IgD-negative memory B cell (primary cell): ENCODE results near the gene MYH9. TPM values are rescaled to one million over a fixed set of nuclear protein-coding genes. Genes with fewer than 3 reads are reported as not detected.

Source experiments
- H3K27ac Mint-ChIP-seq, 3 donors: one replicate each; pipeline ENCODE4 v1.8.0; 2020 to 2022; ENCODE audit warnings: mild to moderate bottlenecking in 3 of 3, mixed read lengths in 3 of 3, moderate library complexity in 1 of 3
- H3K27me3 Mint-ChIP-seq: one replicate; pipeline ENCODE4 v1.8.0; 2021; ENCODE audit warnings: mixed read lengths
- H3K36me3 Mint-ChIP-seq: one replicate; pipeline ENCODE4 v1.8.0; 2020; ENCODE audit warnings: mild to moderate bottlenecking, mixed read lengths
- H3K4me1 Mint-ChIP-seq, 3 donors: one replicate each; pipeline ENCODE4 v1.8.0; 2020 to 2022; ENCODE audit warnings: mixed read lengths in 3 of 3, mild to moderate bottlenecking in 1 of 3
- H3K4me3 Mint-ChIP-seq, 4 donors: one replicate each; pipeline ENCODE4 v1.8.0; 2020 to 2022; ENCODE audit warnings: mild to moderate bottlenecking in 4 of 4, mixed read lengths in 4 of 4, moderate library complexity in 3 of 4
- H3K9me3 Mint-ChIP-seq, 3 donors: one replicate each; pipeline ENCODE4 v1.8.0; 2020 to 2021; ENCODE audit warnings: mixed read lengths in 3 of 3, mild to moderate bottlenecking in 1 of 3
- polyA plus RNA-seq: library from polyadenylated mRNA; unstranded; fragments of 300-500 nt; fragmentation: Illumina TruSeq; gene quantifications from one replicate; pipeline ENCODE4 v1.2.3, GENCODE V29; 2021

MYH9 gene
- polyA plus RNA-seq, 1 donor from 2014 or later = 231 TPM

GRCh38 chr22:36304429-36304828, 83.3 kb downstream of the MYH9 start:
- H3K4me3 Mint-ChIP-seq = no peak overlapping the region
- H3K27ac Mint-ChIP-seq = peak overlapping the region in 1 of 3 donors; percentile 59
- no peaks in the 10 kb centered on the region for H3K9me3 Mint-ChIP-seq
- H3K4me1 Mint-ChIP-seq = peaks cover 7 to 16% (median 8%) of the 10 kb centered on the region in 3 donors
- peaks cover 1% of the 10 kb centered on the region for H3K36me3 Mint-ChIP-seq
- no peaks in the 10 kb centered on the region for H3K27me3 Mint-ChIP-seq

- Mint-ChIP-seq H3K9me3 (no peaks in the 10 kb centered on the region), H3K27me3 (no peaks in the 10 kb centered on the region), H3K27ac (peak overlapping the region in 1 of 3 donors; percentile 59), H3K4me1 (peaks cover 7 to 16% (median 8%) of the 10 kb centered on the region in 3 donors), H3K36me3 (peaks cover 1% of the 10 kb centered on the region), H3K4me3 (peak overlapping the region in 1 of 4 donors; percentile 30)
These were observed 83.9 kb downstream of the MYH9 start for GRCh38 chr22:36303874-36304273.

GRCh38 chr22:36303115-36303467, 84.7 kb downstream of the MYH9 start:
- H3K4me3 Mint-ChIP-seq = no peak overlapping the region

GRCh38 chr22:36302439-36303114, 85.2 kb downstream of the MYH9 start:
- Mint-ChIP-seq H3K4me3 (no peak overlapping the region), H3K27ac (peak overlapping the region in 2 of 3 donors; percentile 23 to 31), H3K4me1 (peaks cover 7 to 16% (median 8%) of the 10 kb centered on the region in 3 donors), H3K27me3 (no peaks in the 10 kb centered on the region), H3K9me3 (no peaks in the 10 kb centered on the region), H3K36me3 (peaks cover 1% of the 10 kb centered on the region)

More at GRCh38 chr22:36303115-36303467, 84.7 kb downstream of the MYH9 start:
- peaks cover 7 to 16% (median 8%) of the 10 kb centered on the region in 3 donors for H3K4me1 Mint-ChIP-seq
- peak overlapping the region in 2 of 3 donors; percentile 23 to 31 for H3K27ac Mint-ChIP-seq
- no peaks in the 10 kb centered on the region for H3K27me3 Mint-ChIP-seq
- H3K9me3 Mint-ChIP-seq = no peaks in the 10 kb centered on the region
- H3K36me3 Mint-ChIP-seq = peaks cover 1% of the 10 kb centered on the region

GRCh38 chr22:36301851-36302250, 85.9 kb downstream of the MYH9 start:
- Mint-ChIP-seq H3K4me1 (peaks cover 7 to 16% (median 8%) of the 10 kb centered on the region in 3 donors), H3K9me3 (no peaks in the 10 kb centered on the region), H3K27me3 (no peaks in the 10 kb centered on the region), H3K36me3 (no peaks in the 10 kb centered on the region), H3K4me3 (peak overlapping the region in 2 of 4 donors; percentile 62 to 84), H3K27ac (peak overlapping the region; percentile 43 to 92 (median 86))

- H3K27ac Mint-ChIP-seq = peak overlapping the region; percentile 43 to 92 (median 86)
- H3K4me1 Mint-ChIP-seq = peaks cover 7 to 16% (median 8%) of the 10 kb centered on the region in 3 donors
- no peaks in the 10 kb centered on the region for H3K27me3 Mint-ChIP-seq
- H3K4me3 Mint-ChIP-seq = peak overlapping the region in 3 of 4 donors; percentile 41 to 84 (median 62)
- H3K36me3 Mint-ChIP-seq = no peaks in the 10 kb centered on the region
- no peaks in the 10 kb centered on the region for H3K9me3 Mint-ChIP-seq
These were observed 86.4 kb downstream of the MYH9 start for GRCh38 chr22:36301384-36301828.

- H3K36me3 Mint-ChIP-seq = no peaks in the 10 kb centered on the region
- peak overlapping the region; percentile 50 to 92 (median 65) for H3K27ac Mint-ChIP-seq
- no peak overlapping the region for H3K4me3 Mint-ChIP-seq
- H3K27me3 Mint-ChIP-seq = no peaks in the 10 kb centered on the region
- H3K9me3 Mint-ChIP-seq = no peaks in the 10 kb centered on the region
- H3K4me1 Mint-ChIP-seq = peaks cover 7 to 19% (median 8%) of the 10 kb centered on the region in 3 donors
These were observed 87.2 kb downstream of the MYH9 start for GRCh38 chr22:36300396-36301212.

- Mint-ChIP-seq H3K27ac (no peak overlapping the region), H3K36me3 (no peaks in the 10 kb centered on the region)
These were observed 87.9 kb downstream of the MYH9 start for GRCh38 chr22:36299911-36300310.

GRCh38 chr22:36299295-36299694, 88.5 kb downstream of the MYH9 start:
- Mint-ChIP-seq H3K9me3 (no peaks in the 10 kb centered on the region), H3K27ac (peak overlapping the region in 2 of 3 donors; percentile 53 to 63), H3K4me1 (peaks cover 7 to 21% (median 8%) of the 10 kb centered on the region in 3 donors), H3K27me3 (no peaks in the 10 kb centered on the region), H3K36me3 (no peaks in the 10 kb centered on the region), H3K4me3 (no peak overlapping the region)

More at GRCh38 chr22:36299911-36300310, 87.9 kb downstream of the MYH9 start:
- Mint-ChIP-seq H3K27me3 (no peaks in the 10 kb centered on the region), H3K4me1 (peaks cover 7 to 21% (median 8%) of the 10 kb centered on the region in 3 donors), H3K9me3 (no peaks in the 10 kb centered on the region), H3K4me3 (no peak overlapping the region)

- Mint-ChIP-seq H3K4me3 (no peak overlapping the region), H3K27ac (peak overlapping the region in 1 of 3 donors; percentile 47), H3K4me1 (peaks cover 7 to 15% (median 8%) of the 10 kb centered on the region in 3 donors), H3K27me3 (no peaks in the 10 kb centered on the region), H3K9me3 (no peaks in the 10 kb centered on the region), H3K36me3 (no peaks in the 10 kb centered on the region)
These were observed 89.2 kb downstream of the MYH9 start for GRCh38 chr22:36298601-36299000.

GRCh38 chr22:36298118-36298517, 89.6 kb downstream of the MYH9 start:
- H3K36me3 Mint-ChIP-seq = no peaks in the 10 kb centered on the region

GRCh38 chr22:36297568-36297967, 90.2 kb downstream of the MYH9 start:
- Mint-ChIP-seq H3K4me3 (no peak overlapping the region), H3K9me3 (no peaks in the 10 kb centered on the region), H3K36me3 (peaks cover 4% of the 10 kb centered on the region), H3K27ac (peak overlapping the region; percentile 47 to 84 (median 48)), H3K4me1 (peaks cover 7 to 15% (median 8%) of the 10 kb centered on the region in 3 donors), H3K27me3 (no peaks in the 10 kb centered on the region)

More at GRCh38 chr22:36298118-36298517, 89.6 kb downstream of the MYH9 start:
- Mint-ChIP-seq H3K4me3 (no peak overlapping the region), H3K27me3 (no peaks in the 10 kb centered on the region), H3K27ac (peak overlapping the region in 1 of 3 donors; percentile 47), H3K9me3 (no peaks in the 10 kb centered on the region), H3K4me1 (peaks cover 7 to 15% (median 8%) of the 10 kb centered on the region in 3 donors)

- no peak overlapping the region for H3K4me3 Mint-ChIP-seq
- H3K27ac Mint-ChIP-seq = no peak overlapping the region
- no peaks in the 10 kb centered on the region for H3K27me3 Mint-ChIP-seq
- H3K9me3 Mint-ChIP-seq = no peaks in the 10 kb centered on the region
- H3K4me1 Mint-ChIP-seq = peaks cover 4 to 12% (median 4%) of the 10 kb centered on the region in 3 donors
- H3K36me3 Mint-ChIP-seq = peaks cover 8% of the 10 kb centered on the region
These were observed 91.1 kb downstream of the MYH9 start for GRCh38 chr22:36296690-36297089.

- Mint-ChIP-seq H3K4me1 (peaks cover 0 to 6% (median 0%) of the 10 kb centered on the region in 3 donors), H3K27ac (peak overlapping the region in 1 of 3 donors; percentile 53), H3K4me3 (no peak overlapping the region), H3K27me3 (no peaks in the 10 kb centered on the region), H3K9me3 (no peaks in the 10 kb centered on the region), H3K36me3 (peaks cover 10% of the 10 kb centered on the region)
These were observed 92.5 kb downstream of the MYH9 start for GRCh38 chr22:36295247-36295646.

GRCh38 chr22:36294801-36295200, 93.0 kb downstream of the MYH9 start:
- no peaks in the 10 kb centered on the region for H3K9me3 Mint-ChIP-seq
- H3K4me3 Mint-ChIP-seq = no peak overlapping the region
- no peaks in the 10 kb centered on the region for H3K27me3 Mint-ChIP-seq
- H3K36me3 Mint-ChIP-seq = peaks cover 10% of the 10 kb centered on the region
- H3K4me1 Mint-ChIP-seq = peaks cover 0 to 6% (median 0%) of the 10 kb centered on the region in 3 donors
- H3K27ac Mint-ChIP-seq = peak overlapping the region in 1 of 3 donors; percentile 53
